ENCODE data around the gene KRTAP10-2.

The KRTAP10-2 gene

GRCh38 chr21:44527983-44528633 lies 23.2 kb downstream of the KRTAP10-2 start:
- no peak for TF ChIP-seq CTCF (IDR thresholded peaks at IDR 0.05; ENCODE audit: extremely low read depth, missing control alignments)
- DNase-seq (ENCODE audit: low spot score) = no peak

DNA sequence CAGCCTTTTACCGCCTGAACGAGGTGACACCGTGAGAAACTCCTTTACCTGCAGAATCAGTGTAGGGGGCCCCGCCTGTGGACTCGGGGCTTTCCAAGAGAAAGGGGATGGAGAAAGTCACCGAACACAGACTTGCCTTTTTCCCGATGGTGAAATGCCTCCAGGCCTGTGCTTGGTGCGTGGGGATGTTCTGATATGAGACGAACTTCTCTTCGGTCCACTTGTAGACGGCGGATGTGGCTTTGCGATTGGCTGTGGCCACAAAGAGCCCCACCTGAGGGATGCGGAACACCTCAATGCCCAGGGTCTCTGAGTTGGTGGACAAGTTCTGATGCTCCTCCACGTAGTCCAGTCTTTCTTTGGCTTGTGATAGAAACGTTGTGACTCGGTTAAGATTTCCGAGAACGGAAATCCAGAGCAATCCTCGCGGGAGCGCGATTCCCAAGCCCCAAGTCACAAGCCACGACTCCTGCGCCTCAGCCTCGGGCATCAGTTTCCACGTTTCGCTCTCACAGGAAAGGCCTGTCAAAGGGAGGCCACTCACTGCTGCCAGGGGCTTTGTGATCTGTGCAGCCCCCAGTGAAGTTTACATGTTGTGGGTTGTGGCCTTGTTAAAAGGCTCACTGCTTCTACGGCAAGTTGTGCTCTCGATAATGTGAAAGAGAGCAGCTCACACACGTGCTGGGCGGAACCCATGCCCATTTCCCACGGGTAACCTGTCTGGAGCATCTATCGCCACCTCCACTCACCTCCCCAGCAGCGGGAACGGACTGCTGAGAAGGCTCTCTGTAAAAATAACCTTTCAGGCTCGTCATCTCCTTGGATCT lies 23.9 kb downstream of the KRTAP10-2 start:
- no peak for DNase-seq (ENCODE audit: low spot score)
- TF ChIP-seq CTCF (IDR thresholded peaks at IDR 0.05; ENCODE audit: extremely low read depth, missing control alignments) = no peak

DNA sequence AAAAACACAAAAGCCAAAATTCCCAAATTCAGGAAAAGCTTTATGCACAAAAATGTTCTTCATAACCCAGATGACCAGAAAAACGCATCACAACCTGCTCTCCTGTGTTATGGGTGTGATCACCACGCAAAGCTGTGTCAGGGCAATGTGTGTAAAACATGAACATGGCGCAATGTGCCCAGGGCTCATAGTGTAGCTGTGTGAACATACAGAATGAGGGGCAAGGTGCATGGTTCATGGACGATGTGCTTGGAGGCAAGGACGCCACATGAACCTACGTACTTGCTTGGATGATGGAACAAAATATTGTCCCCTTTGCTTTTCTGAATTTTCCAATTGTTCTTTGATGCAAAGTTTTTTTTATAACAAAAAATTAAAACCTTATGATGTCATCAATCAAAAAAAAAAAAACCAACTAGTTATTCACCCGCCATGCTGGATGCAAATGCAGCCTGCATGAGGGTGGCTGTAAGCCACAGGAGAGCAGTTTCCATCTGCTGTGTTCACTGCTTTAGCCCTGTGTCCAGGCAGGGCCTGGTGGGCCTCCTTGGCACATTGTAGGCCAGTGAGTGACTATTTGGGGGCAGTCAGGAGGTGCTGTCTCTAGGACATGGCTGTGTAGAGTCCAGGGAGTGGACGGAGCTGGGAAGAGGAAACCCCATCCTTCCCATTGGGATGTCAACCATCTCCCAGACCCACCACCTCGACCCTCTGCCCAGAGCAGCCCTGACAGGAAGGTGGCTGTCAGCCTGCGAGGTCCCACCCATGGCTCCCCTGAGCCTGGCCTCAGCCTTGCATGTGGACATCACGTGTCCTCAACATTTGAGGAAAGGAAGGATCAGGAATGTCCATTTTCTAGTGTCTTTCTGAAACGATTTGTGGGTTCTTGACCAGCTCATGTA lies 25.0 kb downstream of the KRTAP10-2 start:
- DNase-seq (ENCODE audit: low spot score) = no peak
- TF ChIP-seq CTCF (IDR thresholded peaks at IDR 0.05; ENCODE audit: extremely low read depth, missing control alignments) = no peak

DNA sequence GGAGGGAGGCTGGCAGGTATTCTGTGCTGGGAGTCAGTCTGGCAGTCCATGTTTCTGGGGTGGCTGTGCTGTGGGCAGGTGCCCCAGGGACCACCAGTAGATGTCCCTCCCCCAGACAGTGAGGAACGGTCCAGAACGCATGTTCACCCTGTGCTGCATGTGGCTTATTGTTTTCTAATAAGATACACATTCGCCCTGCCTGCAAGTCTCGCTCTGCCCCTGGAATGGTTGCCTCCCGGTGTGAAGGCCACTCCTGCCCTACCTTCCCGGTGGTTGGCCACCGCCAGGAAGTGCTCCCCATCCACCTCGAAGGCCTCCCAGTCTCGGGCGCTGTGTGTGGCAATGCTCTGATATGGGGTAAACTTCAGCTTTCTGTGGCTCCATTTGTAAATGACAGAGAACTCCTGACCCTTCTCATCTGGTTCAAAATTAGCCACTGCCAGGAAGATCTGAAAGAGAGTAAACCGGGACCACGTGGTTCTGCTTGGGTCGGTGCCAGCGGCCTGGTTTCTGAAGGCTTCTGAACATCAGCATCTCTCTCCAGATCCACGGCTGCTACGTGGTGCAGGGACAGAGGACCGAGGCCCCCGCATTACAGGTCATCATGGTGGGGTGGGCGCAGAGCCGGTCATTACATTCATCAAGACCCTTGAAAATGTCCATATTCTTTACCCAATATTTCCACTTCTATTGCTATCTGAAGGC lies 25.8 kb downstream of the KRTAP10-2 start:
- no peak for DNase-seq (ENCODE audit: low spot score)
- no peak for TF ChIP-seq CTCF (IDR thresholded peaks at IDR 0.05; ENCODE audit: extremely low read depth, missing control alignments)

- DNase-seq (ENCODE audit: low spot score) = no peak
- TF ChIP-seq CTCF (IDR thresholded peaks at IDR 0.05; ENCODE audit: extremely low read depth, missing control alignments) = no peak
Measured at GRCh38 chr21:44524414-44525371, 26.6 kb downstream of the KRTAP10-2 start.
